Retina (tissue), 1 donor: ENCODE measurements around the gene C13orf42.
"Not testable (repeated sequence)": the region's sequence is repeated elsewhere in the genome, so short reads cannot be mapped to it uniquely, and the experiment has no call there.

Experiments used
- DNase-seq: peaks from one replicate; pipeline ENCODE4 v3.0.0-alpha.2; 2016

The C13orf42 gene

GRCh38 chr13:51111174-51111573 is at the start of gene C13orf42:
C13orf42 (minus strand) TSS chr13:51111274; CDS start chr13:51111209, 65 bp downstream.
- no peak for DNase-seq

DNA sequence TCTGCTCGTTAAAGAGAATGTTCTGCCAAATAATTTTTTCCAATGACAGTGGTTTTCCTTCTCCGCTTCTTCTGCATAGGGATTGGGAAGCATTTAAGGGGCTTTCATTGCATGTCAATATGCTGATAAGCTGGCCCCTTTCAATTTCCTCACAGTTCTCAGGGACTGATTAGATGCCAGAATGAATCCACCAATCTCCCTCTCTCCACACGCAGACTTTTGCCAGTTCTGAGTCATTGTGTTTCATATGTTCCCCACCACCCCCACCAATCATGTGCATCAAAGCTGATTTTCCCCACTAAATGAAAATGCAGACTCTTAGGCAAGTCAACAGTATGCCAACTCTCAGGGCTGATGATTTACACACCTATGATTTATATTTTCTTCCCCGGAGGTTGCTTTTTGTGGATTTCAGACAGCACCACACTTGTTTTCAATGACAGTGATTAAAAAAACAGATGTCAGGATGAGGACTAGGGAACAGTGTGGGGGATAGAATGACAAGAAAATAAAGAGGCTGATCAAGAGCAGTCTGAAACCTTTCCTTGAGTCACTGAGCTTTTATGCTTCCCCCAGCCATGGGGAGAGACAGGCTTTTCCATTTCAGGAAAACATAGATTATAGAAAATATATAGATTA is 47.9 kb upstream of the C13orf42 start:
- peak; percentile 18 for DNase-seq

DNA sequence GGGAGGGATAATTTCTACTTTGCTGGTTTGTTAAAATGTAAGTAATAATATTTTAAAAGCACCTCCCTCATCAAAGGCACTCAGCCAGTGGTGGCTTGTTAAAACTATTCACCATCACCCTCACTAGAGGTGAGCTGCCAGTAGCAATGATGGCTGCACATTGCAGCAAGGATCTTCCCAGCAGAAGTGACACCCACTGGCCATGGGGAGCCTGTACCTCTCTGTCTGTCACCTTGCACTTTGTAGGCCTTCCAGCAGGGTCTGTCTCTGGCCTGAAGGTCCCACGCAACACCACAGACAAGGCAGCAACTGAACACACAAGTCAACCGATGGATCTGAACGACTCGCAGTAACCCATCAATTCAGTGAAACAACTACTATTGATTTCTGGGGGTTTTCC is 47.3 kb upstream of the C13orf42 start:
- DNase-seq, result peak; percentile 29

GRCh38 chr13:51156648-51157047 is 45.6 kb upstream of the C13orf42 start:
- DNase-seq, result no peak

GRCh38 chr13:51155776-51156515 is 44.9 kb upstream of the C13orf42 start:
- no peak for DNase-seq

DNA sequence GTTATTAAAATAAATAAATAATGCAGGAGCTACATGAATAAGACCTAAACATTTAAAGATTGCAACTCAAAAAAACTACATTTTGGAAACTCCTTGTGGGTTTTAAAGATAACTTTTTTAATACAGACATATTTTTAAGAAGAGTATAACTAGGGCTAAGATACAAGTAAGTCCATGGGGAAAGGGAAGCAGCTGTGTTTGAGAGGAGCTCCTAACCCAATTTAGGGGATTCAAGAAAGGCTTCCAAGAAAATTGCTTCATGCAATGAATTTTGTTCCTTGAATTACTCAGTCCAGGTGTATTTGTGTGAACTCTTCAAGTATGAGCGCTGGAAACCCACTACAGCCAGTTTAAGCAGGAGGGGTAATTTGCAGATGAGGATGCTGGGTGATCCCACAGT is 44.1 kb upstream of the C13orf42 start:
- DNase-seq, result no peak

DNA sequence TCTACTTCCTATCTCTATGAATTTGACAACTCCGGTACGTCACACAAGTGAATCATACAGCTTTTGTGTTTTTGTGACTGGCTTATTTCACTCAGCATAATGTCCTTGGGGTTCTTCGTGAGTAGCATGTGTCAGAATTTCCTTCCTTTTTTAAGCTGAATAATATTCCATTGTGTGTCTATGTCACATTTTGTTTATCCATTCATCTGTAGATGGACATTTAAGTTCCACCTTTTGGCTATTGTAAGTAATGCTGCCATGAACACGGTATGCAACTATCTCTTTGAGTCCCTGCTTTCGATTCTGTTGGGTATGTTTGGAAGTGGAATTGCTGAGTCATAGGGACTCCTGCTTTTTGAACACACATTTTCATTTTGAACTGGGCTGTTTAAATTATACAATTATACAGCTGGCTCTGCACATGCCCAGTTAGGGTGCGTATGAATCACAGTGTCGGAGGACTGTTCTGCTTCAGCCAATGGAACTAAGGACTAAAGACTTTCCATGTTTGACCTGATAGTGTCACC is 43.0 kb upstream of the C13orf42 start:
- DNase-seq, result no peak

DNA sequence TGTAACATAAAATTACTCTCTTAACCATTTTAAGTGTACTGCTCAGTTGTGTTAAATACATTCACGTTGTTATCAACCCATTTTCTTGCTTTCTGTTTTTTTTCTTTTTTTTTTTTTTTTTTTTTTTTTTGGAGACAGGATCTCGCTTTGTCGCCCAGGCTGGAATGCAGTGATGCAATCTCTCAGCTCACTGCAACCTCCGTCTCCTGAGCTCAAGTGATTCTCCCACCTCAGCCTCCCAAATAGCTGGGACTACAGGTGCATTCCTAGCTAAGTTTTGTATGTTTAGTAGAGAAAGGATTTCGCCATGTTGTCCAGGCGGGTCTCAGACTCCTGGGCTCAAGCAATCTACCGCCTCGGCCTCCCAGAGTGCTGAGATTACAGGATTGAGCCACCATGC is 42.5 kb upstream of the C13orf42 start:
- no peak for DNase-seq

- no peak for DNase-seq
These were observed 41.6 kb upstream of the C13orf42 start for GRCh38 chr13:51152701-51153100.

GRCh38 chr13:51151463-51151862 is 40.4 kb upstream of the C13orf42 start:
- DNase-seq, result no peak

GRCh38 chr13:51148952-51149573 is 38.0 kb upstream of the C13orf42 start:
- peak; percentile 75 for DNase-seq

DNA sequence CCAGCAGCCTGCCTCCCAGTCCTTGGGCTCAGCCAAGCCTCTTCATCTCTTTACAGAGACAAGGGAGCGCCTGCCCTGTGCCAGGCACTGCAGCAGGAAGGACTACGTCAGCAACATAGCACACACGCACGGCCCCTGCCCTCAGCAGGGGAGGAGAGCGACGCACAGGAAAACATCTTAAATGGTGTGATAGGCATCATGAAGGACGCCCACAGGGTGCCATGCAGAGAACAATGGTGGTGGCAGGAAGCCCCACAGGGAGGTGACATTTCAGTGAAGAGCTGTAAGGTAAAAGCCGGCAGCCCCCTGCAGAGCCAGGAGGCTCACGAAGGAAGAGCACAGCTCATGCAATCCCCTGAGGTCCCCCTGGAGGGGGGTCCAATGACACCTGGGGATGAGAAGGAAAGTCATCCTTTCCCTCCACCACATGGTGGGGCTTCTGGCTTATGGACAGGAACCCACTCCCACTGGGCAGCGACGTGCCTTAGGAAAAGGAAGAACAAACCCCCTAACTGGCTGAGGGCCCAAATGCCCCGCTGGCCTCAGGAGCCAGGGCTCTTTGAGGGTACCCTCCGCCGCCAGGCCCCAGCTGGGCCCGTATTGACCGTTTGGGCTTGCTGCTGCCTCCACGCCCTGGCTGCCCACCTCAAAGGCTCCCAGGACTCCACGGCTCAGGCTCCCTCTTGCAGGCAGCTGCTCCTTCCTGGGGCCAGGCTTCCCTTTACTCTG is 37.3 kb upstream of the C13orf42 start:
- DNase-seq, result peak; percentile 70

- no peak for DNase-seq
These were observed 36.7 kb upstream of the C13orf42 start for GRCh38 chr13:51147732-51148131.

GRCh38 chr13:51146667-51147066 is 35.6 kb upstream of the C13orf42 start:
- DNase-seq, result no peak

- no peak for DNase-seq
These were observed 26.2 kb upstream of the C13orf42 start for GRCh38 chr13:51137250-51137649.

GRCh38 chr13:51136276-51136980 is 25.4 kb upstream of the C13orf42 start:
- DNase-seq, result no peak

GRCh38 chr13:51134763-51135365 is 23.8 kb upstream of the C13orf42 start:
- no peak for DNase-seq

DNA sequence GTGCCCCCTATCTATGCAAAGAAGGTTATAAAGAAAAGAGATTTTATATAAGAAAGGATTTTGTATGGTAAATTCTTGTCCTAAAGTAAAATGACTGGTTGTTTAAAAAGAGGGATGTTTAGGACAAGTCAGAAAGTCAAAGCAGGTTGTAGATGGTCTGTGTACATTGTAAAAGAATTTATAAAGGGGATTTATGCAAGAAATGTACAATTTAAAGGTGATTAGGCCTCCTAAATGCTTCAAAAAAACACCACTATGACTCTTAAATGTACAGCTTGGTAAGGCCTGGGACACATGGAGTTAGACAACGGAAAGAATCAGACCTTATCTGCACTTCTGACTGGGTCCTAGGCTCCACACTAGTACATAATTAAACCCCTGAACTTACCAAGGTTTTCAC is 19.3 kb upstream of the C13orf42 start:
- no peak for DNase-seq

GRCh38 chr13:51125495-51126226 is 14.6 kb upstream of the C13orf42 start:
- DNase-seq, result peak; percentile 59

DNA sequence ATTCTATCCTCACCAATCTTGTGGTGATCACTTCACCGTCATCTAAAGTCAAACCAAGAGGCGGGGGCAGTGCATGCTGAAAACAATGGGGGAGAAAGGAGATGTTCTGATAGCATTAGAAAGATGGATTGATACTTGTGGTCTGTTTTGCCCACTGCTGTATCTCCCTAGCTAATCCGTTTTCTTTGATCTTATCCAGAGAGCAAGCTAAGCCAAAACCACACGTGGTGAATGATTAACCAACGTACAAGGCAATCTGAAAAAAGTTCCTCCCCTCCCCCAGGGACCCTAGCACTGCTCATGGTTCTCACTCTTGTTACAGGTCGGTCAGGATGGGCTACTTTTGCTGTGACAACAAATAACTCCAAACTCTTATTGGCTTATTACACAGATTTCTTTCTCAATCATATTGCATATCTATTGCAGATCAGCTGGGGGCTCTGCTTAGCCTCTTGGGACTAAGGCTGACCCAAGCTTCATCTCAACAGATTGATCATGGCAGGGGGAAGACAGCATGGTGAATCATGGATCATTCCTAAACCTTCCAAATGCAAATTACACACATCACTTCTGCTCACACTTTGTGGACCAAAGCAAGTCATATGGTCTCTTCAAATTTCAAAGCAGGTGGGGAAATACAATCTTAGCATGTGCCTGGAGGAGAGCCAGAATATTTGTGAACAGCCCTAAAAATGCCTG is 11.9 kb upstream of the C13orf42 start:
- no peak for DNase-seq

DNA sequence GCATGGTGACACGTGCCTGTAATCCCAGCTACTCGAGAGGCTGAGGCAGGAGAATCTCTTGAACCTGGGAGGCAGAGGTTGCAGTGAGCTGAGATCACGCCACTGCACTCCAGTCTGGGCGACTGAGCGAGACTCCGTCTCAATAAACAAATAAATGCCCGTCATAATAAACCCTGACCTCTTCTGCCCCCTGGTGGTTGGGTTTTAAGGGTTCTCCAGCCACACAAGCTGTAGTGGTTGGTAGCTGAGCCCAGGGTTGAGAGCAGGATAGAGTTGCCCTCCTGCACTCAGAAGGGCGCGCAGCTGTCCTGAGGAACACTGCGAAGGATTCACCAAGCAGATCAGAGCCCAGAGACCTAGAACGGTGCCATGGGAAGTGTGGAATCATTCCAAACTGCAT is 9.8 kb upstream of the C13orf42 start:
- not testable (repeated sequence) for DNase-seq
